NCI-H1105 (cell line): ENCODE data around the gene FOLR3.
"Not testable (repeated sequence)": the region's sequence is repeated elsewhere in the genome, so short reads cannot be mapped to it uniquely, and the experiment has no call there.

Source experiments
- DNase-seq: peaks from one replicate; lab custom pipeline; 2025; lab: John Stamatoyannopoulos, UW

Gene FOLR3

GRCh38 chr11:72162891-72163492 lies 27.5 kb downstream of the FOLR3 start:
- no peak for DNase-seq

GRCh38 chr11:72164187-72164586 lies 28.7 kb downstream of the FOLR3 start:
- not testable (repeated sequence) for DNase-seq

- DNase-seq: not testable (repeated sequence)
Measured at GRCh38 chr11:72169046-72169555, 33.6 kb downstream of the FOLR3 start.

- not testable (repeated sequence) for DNase-seq
Measured at GRCh38 chr11:72169754-72170153, 34.2 kb downstream of the FOLR3 start.

GRCh38 chr11:72172043-72172442 lies 36.5 kb downstream of the FOLR3 start:
- DNase-seq: not testable (repeated sequence)

- DNase-seq: no peak
Measured at GRCh38 chr11:72173291-72173690, 37.8 kb downstream of the FOLR3 start.

GRCh38 chr11:72174302-72175070 lies 39.0 kb downstream of the FOLR3 start:
- DNase-seq: no peak

GRCh38 chr11:72177656-72178055 lies 42.1 kb downstream of the FOLR3 start:
- no peak for DNase-seq

GRCh38 chr11:72179049-72179803 lies 43.7 kb downstream of the FOLR3 start:
- no peak for DNase-seq

GRCh38 chr11:72179804-72180396 lies 44.4 kb downstream of the FOLR3 start:
- no peak for DNase-seq

- DNase-seq: not testable (repeated sequence)
Measured at GRCh38 chr11:72180892-72181552, 45.5 kb downstream of the FOLR3 start.

- DNase-seq: not testable (repeated sequence)
Measured at GRCh38 chr11:72181553-72181958, 46.0 kb downstream of the FOLR3 start.

- no peak for DNase-seq
Measured at GRCh38 chr11:72188267-72188666, 52.7 kb downstream of the FOLR3 start.
